GM19372 (cell line): ENCODE measurements around the gene OPN4.
"Not testable (repeated sequence)": the region's sequence is repeated elsewhere in the genome, so short reads cannot be mapped to it uniquely, and the experiment has no call there.

Experiments
- ATAC-seq: cut with Tn5 transposase; IDR thresholded peaks from one replicate; pipeline ENCODE4 v1.9.1; 2021; ENCODE audit warnings: mild to moderate bottlenecking, low read depth, moderate library complexity; ENCODE audit not compliant: unreplicated experiment

OPN4 gene

GRCh38 chr10:86654411-86655172 lies at the start of gene OPN4:
Gene OPN4, plus strand, starts transcription at chr10:86654547. Its CDS starts 237 bp downstream, at chr10:86654784.
- no peak for ATAC-seq

GRCh38 chr10:86607674-86608073 lies 46.7 kb upstream of the OPN4 start:
- no peak for ATAC-seq

GRCh38 chr10:86609920-86610319 lies 44.4 kb upstream of the OPN4 start:
- no peak for ATAC-seq

GRCh38 chr10:86611386-86611785 lies 43.0 kb upstream of the OPN4 start:
- ATAC-seq, result no peak

GRCh38 chr10:86613096-86613495 lies 41.3 kb upstream of the OPN4 start:
- ATAC-seq, result no peak

- ATAC-seq, result no peak
Measured at GRCh38 chr10:86613905-86614304, 40.4 kb upstream of the OPN4 start.

- no peak for ATAC-seq
Measured at GRCh38 chr10:86614853-86615252, 39.5 kb upstream of the OPN4 start.

- ATAC-seq, result not testable (repeated sequence)
Measured at GRCh38 chr10:86617278-86617677, 37.1 kb upstream of the OPN4 start.

- no peak for ATAC-seq
Measured at GRCh38 chr10:86628311-86628710, 26.0 kb upstream of the OPN4 start.

- no peak for ATAC-seq
Measured at GRCh38 chr10:86630079-86630478, 24.3 kb upstream of the OPN4 start.

GRCh38 chr10:86632009-86632800 lies 22.1 kb upstream of the OPN4 start:
- no peak for ATAC-seq

- ATAC-seq, result no peak
Measured at GRCh38 chr10:86632951-86633350, 21.4 kb upstream of the OPN4 start.

- no peak for ATAC-seq
Measured at GRCh38 chr10:86635402-86635801, 18.9 kb upstream of the OPN4 start.

GRCh38 chr10:86636311-86636710 lies 18.0 kb upstream of the OPN4 start:
- no peak for ATAC-seq

- no peak for ATAC-seq
Measured at GRCh38 chr10:86642021-86642420, 12.3 kb upstream of the OPN4 start.

- ATAC-seq, result no peak
Measured at GRCh38 chr10:86642499-86642898, 11.8 kb upstream of the OPN4 start.

GRCh38 chr10:86644152-86644793 lies 10.1 kb upstream of the OPN4 start:
- ATAC-seq, result peak; percentile 53

- peak; percentile 19 for ATAC-seq
Measured at GRCh38 chr10:86644794-86645445, 9.4 kb upstream of the OPN4 start.

- not testable (repeated sequence) for ATAC-seq
Measured at GRCh38 chr10:86645621-86646165, 8.7 kb upstream of the OPN4 start.

GRCh38 chr10:86646532-86646931 lies 7.8 kb upstream of the OPN4 start:
- no peak for ATAC-seq
